ENCODE data around the gene CPLX4.

GRCh38 chr18:59273759-59274532 lies 44.5 kb downstream of the CPLX4 start:
- peak; percentile 2 for TF ChIP-seq CTCF (IDR thresholded peaks at IDR 0.05)
- no peak for TF ChIP-seq EZH2 (IDR thresholded peaks at IDR 0.05)
